ENCODE measurements around the gene CACNB2. TPM values are rescaled to one million over a fixed set of nuclear protein-coding genes. Genes with fewer than 3 reads are reported as not detected.

CACNB2 gene
- total RNA-seq, 1 donor from 2014 or later = 3.5 TPM

GRCh38 chr10:18303851-18304801 is 163.9 kb downstream of the CACNB2 start:
- H2AFZ ChIP-seq (replicated peaks) = no peak overlapping the region
- Mint-ChIP-seq H3K4me1 (peaks cover 5% of the 10 kb centered on the region), H3K36me3 (no peaks in the 10 kb centered on the region), H3K9me3 (no peaks in the 10 kb centered on the region), H3K27ac (no peak overlapping the region), H3K27me3 (ENCODE audit: insufficient read depth, low read depth) (peaks cover 4% of the 10 kb centered on the region), H3K4me3 (no peak overlapping the region)
- no peak overlapping the region for H3K27ac ChIP-seq
- no peaks in the 10 kb centered on the region for H3K4me1 ChIP-seq
- H3K36me3 ChIP-seq = no peaks in the 10 kb centered on the region
- TF ChIP-seq CTCF (IDR thresholded peaks at IDR 0.05) (no peak), EZH2 (IDR thresholded peaks at IDR 0.05) (no peak), EZH2phosphoT487 (IDR thresholded peaks at IDR 0.05) (no peak)
- H3K9ac ChIP-seq = no peak overlapping the region
- no peaks in the 10 kb centered on the region for H3K27me3 ChIP-seq
- no peaks in the 10 kb centered on the region for H3K79me2 ChIP-seq (ENCODE audit: low read depth)
- no peak overlapping the region for H3K4me3 ChIP-seq
- H3K9me3 ChIP-seq (ENCODE audit: low read depth) = no peaks in the 10 kb centered on the region
- no peaks in the 10 kb centered on the region for H4K20me1 ChIP-seq (ENCODE audit: low read depth)
- H3K4me2 ChIP-seq = no peak overlapping the region
- no peaks in the 10 kb centered on the region for H3F3A ChIP-seq (ENCODE audit: low read depth)
- no peak for DNase-seq (ENCODE audit: low spot score)

GRCh38 chr10:18306031-18306430 is 165.8 kb downstream of the CACNB2 start:
- no peak for TF ChIP-seq EZH2 (IDR thresholded peaks at IDR 0.05)
- TF ChIP-seq EZH2phosphoT487 (IDR thresholded peaks at IDR 0.05) = no peak
- no peak for TF ChIP-seq CTCF (IDR thresholded peaks at IDR 0.05)
- no peak overlapping the region for H3K27ac ChIP-seq
- peaks cover 2% of the 10 kb centered on the region for H3K27me3 Mint-ChIP-seq (ENCODE audit: insufficient read depth, low read depth)
- no peaks in the 10 kb centered on the region for H3K9me3 ChIP-seq (ENCODE audit: low read depth)
- no peak overlapping the region for H3K4me3 ChIP-seq
- no peak for DNase-seq (ENCODE audit: low spot score)
- H3K79me2 ChIP-seq (ENCODE audit: low read depth) = no peaks in the 10 kb centered on the region
- peaks cover 5% of the 10 kb centered on the region for H3K4me1 Mint-ChIP-seq
- no peaks in the 10 kb centered on the region for H3K9me3 Mint-ChIP-seq
- H3K36me3 ChIP-seq = no peaks in the 10 kb centered on the region
- no peaks in the 10 kb centered on the region for H3K4me1 ChIP-seq
- no peak overlapping the region for H3K4me3 Mint-ChIP-seq
- no peak overlapping the region for H3K9ac ChIP-seq
- H4K20me1 ChIP-seq (ENCODE audit: low read depth) = no peaks in the 10 kb centered on the region
- no peaks in the 10 kb centered on the region for H3K36me3 Mint-ChIP-seq
- H3K27ac Mint-ChIP-seq = no peak overlapping the region
- no peak overlapping the region for H3K4me2 ChIP-seq
- no peak overlapping the region for H2AFZ ChIP-seq (replicated peaks)
- H3K27me3 ChIP-seq = no peaks in the 10 kb centered on the region
- H3F3A ChIP-seq (ENCODE audit: low read depth) = no peaks in the 10 kb centered on the region

DNA sequence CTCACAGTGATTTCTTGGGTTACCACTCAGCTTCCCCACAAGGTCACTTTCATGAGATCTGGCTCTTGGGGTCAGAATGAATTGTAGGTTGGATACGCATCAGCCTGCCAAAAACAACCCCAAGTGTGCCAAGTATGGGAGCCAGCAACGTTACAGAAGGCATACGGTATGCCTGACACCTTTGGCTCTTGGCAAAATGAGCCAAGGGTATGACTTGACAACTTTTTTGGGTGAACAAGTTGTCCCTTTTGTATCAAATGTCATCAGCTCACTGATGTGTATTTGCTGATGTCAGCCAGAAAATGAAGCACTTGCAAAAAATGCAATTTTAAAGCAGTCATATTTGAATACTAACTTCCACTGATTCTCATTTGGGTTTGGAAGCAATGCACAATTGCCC is 168.4 kb downstream of the CACNB2 start:
- H3K27ac ChIP-seq = no peak overlapping the region
- H3K4me1 ChIP-seq = no peaks in the 10 kb centered on the region
- Mint-ChIP-seq H3K4me3 (no peak overlapping the region), H3K27ac (no peak overlapping the region), H3K9me3 (no peaks in the 10 kb centered on the region), H3K4me1 (peaks cover 9% of the 10 kb centered on the region), H3K36me3 (no peaks in the 10 kb centered on the region), H3K27me3 (ENCODE audit: insufficient read depth, low read depth) (peaks cover 2% of the 10 kb centered on the region)
- no peaks in the 10 kb centered on the region for H3K79me2 ChIP-seq (ENCODE audit: low read depth)
- H3K27me3 ChIP-seq = no peaks in the 10 kb centered on the region
- H3K4me2 ChIP-seq = no peak overlapping the region
- no peaks in the 10 kb centered on the region for H4K20me1 ChIP-seq (ENCODE audit: low read depth)
- no peaks in the 10 kb centered on the region for H3K36me3 ChIP-seq
- no peak overlapping the region for H3K9ac ChIP-seq
- DNase-seq (ENCODE audit: low spot score) = no peak
- TF ChIP-seq EZH2phosphoT487 (IDR thresholded peaks at IDR 0.05) = no peak
- no peak for TF ChIP-seq CTCF (IDR thresholded peaks at IDR 0.05)
- no peak for TF ChIP-seq EZH2 (IDR thresholded peaks at IDR 0.05)
- H3K9me3 ChIP-seq (ENCODE audit: low read depth) = no peaks in the 10 kb centered on the region
- no peak overlapping the region for H2AFZ ChIP-seq (replicated peaks)
- H3F3A ChIP-seq (ENCODE audit: low read depth) = no peaks in the 10 kb centered on the region
- no peak overlapping the region for H3K4me3 ChIP-seq

All from neural progenitor cell (in vitro differentiated cells).